Loucy (cell line): ENCODE results near the gene PACRG.

Source experiments
- H2AFZ ChIP-seq: fragments of 200-600 bp; sonication (generic); 2 replicates; pipeline ENCODE4 v1.6.0; 2016; ENCODE audit warnings: antibody characterized with exemption, mild to moderate bottlenecking, low read length, moderate library complexity
- H3F3A ChIP-seq: fragments of 200-600 bp; 2 replicates; pipeline ENCODE4 v1.6.0; 2016; ENCODE audit warnings: antibody characterized with exemption, low read depth, mild to moderate bottlenecking
- H3K27me3 ChIP-seq: fragments of 200-600 bp; sonication (generic); 2 replicates; pipeline ENCODE4 v1.6.1; 2014; ENCODE audit warnings: low read length, mild to moderate bottlenecking; ENCODE audit not compliant: insufficient read depth, poor library complexity, severe bottlenecking
- H3K36me3 ChIP-seq: fragments of 200-600 bp; sonication (generic); 2 replicates; pipeline ENCODE4 v1.6.1; 2016; ENCODE audit warnings: low read length; ENCODE audit not compliant: insufficient read depth
- H3K4me1 ChIP-seq: fragments of 200-600 bp; sonication (generic); 2 replicates; pipeline ENCODE4 v1.5.1; 2014; ENCODE audit warnings: low read length, mild to moderate bottlenecking; ENCODE audit not compliant: insufficient read depth, poor library complexity, severe bottlenecking
- H3K4me2 ChIP-seq: fragments of 200-600 bp; sonication (generic); 2 replicates; pipeline ENCODE4 v1.6.0; 2014; ENCODE audit warnings: antibody characterized with exemption, low read length, low read depth, mild to moderate bottlenecking; ENCODE audit not compliant: poor library complexity, severe bottlenecking
- H3K4me3 ChIP-seq: fragments of 200-600 bp; sonication (generic); 2 replicates; pipeline ENCODE4 v1.5.1; 2014; ENCODE audit warnings: low read length, mild to moderate bottlenecking, mixed read lengths; ENCODE audit not compliant: poor library complexity, severe bottlenecking
- H3K79me2 ChIP-seq: fragments of 200-600 bp; sonication (generic); 2 replicates; pipeline ENCODE4 v1.6.1; 2014; ENCODE audit warnings: low read length; ENCODE audit not compliant: insufficient read depth
- H3K9ac ChIP-seq: fragments of 200-600 bp; sonication (generic); 2 replicates; pipeline ENCODE4 v1.6.0; 2014; ENCODE audit warnings: mild to moderate bottlenecking, low read depth, low read length, moderate library complexity; ENCODE audit not compliant: poor library complexity, severe bottlenecking
- H3K9me2 ChIP-seq: fragments of 200-600 bp; sonication (generic); replicated peaks from 2 replicates; pipeline ENCODE4 v1.6.1; 2016; ENCODE audit warnings: low read depth, low read length, mixed read lengths
- H3K9me3 ChIP-seq: fragments of 200-600 bp; sonication (generic); 2 replicates; pipeline ENCODE4 v1.6.1; 2014; ENCODE audit warnings: mild to moderate bottlenecking, antibody characterized with exemption, low read length, low read depth; ENCODE audit not compliant: insufficient read depth
- H4K20me1 ChIP-seq: fragments of 200-600 bp; sonication (generic); 2 replicates; pipeline ENCODE4 v1.6.0; 2014; ENCODE audit warnings: antibody characterized with exemption, low read length, mild to moderate bottlenecking; ENCODE audit not compliant: insufficient read depth, poor library complexity, severe bottlenecking
- CTCF ChIP-seq: fragments of 200-600 bp; sonication (generic); conservative IDR thresholded peaks from 2 replicates; pipeline ENCODE4 v1.5.1; 2014; ENCODE audit warnings: mild to moderate bottlenecking, antibody characterized with exemption, low read length
- EZH2phosphoT487 ChIP-seq: fragments of 200-600 bp; IDR thresholded peaks from 2 replicates; pipeline ENCODE4 v1.6.1; 2018; ENCODE audit warnings: antibody characterized with exemption, mild to moderate bottlenecking, moderate library complexity, borderline replicate concordance

Gene PACRG

DNA sequence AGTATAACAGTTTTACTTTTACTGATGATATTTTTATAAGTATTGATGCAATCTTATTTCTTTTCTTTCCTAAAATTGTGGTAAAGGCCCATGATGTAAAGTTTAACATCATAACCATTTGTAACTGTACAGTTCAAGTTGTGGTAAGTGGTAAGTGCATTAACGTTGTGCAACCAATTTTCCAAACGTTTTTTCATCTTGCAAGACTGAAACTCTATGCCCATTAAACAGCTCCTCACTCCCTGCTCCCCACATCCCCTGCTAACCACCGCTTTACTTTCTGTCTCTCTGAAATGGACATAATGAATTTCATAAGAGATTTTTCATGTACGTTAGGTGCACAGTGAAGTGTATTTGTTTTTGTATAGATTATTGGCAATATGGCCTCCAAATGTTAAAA, 106.0 kb downstream of the PACRG start:
- Histone ChIP-seq H3K9me2 (no peaks in the 10 kb centered on the region), H3K4me1 (no peaks in the 10 kb centered on the region), H3K79me2 (no peaks in the 10 kb centered on the region), H3F3A (no peaks in the 10 kb centered on the region), H4K20me1 (no peaks in the 10 kb centered on the region), H3K9ac (no peak overlapping the region), H3K4me3 (no peak overlapping the region), H3K9me3 (no peaks in the 10 kb centered on the region), H2AFZ (no peak overlapping the region), H3K27me3 (no peaks in the 10 kb centered on the region), H3K36me3 (no peaks in the 10 kb centered on the region), H3K4me2 (no peak overlapping the region)
- TF ChIP-seq EZH2phosphoT487 (no peak), CTCF (no peak)

DNA sequence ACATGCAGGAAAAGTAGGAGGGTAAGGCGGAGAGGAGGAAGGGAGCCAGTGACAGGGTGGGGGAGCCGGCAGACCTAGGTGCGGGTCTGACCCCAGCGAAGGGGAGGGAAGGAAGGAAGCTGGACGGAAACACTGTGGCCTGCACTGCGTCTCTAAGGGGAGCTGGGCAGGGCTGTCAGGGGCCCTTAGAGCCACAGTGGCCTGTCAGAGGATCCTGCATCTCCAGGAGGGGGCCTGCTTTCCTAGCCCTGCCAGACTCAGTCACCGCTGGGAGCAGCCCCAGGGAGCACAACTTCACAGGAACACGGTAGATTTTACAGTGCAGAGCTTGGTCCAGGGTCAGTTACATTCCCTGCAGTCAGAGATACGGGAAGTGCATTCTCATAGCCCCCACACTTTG, 118.2 kb downstream of the PACRG start:
- no peak overlapping the region for H3K4me2 ChIP-seq
- no peaks in the 10 kb centered on the region for H3K36me3 ChIP-seq
- no peak overlapping the region for H3K9ac ChIP-seq
- no peaks in the 10 kb centered on the region for H3K9me3 ChIP-seq
- H2AFZ ChIP-seq, result no peak overlapping the region
- H3K4me1 ChIP-seq, result no peaks in the 10 kb centered on the region
- H4K20me1 ChIP-seq, result no peaks in the 10 kb centered on the region
- no peaks in the 10 kb centered on the region for H3K27me3 ChIP-seq
- H3K4me3 ChIP-seq, result no peak overlapping the region
- no peaks in the 10 kb centered on the region for H3K79me2 ChIP-seq
- no peaks in the 10 kb centered on the region for H3K9me2 ChIP-seq
- no peaks in the 10 kb centered on the region for H3F3A ChIP-seq
- TF ChIP-seq CTCF, result no peak
- TF ChIP-seq EZH2phosphoT487, result no peak

DNA sequence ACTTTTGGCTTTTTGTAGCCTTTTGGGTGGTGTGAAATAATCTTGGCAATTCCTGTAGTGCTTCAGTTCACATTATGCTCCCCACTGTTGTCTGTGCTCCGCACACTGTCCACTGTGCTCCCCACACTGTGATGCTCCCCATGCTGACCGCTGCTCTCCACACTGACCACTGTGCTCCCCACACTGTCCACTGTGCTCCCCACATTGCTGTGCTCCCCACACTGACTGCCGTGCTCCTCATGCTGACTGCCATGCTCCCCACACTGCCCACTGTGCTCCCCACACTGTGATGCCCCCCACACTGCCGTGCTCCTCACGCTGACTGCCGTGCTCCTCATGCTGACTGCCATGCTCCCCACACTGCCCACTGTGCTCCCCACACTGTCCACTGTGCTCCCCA, 118.9 kb downstream of the PACRG start:
- H3K4me2 ChIP-seq, result no peak overlapping the region
- no peak overlapping the region for H3K4me3 ChIP-seq
- no peaks in the 10 kb centered on the region for H3K9me3 ChIP-seq
- no peaks in the 10 kb centered on the region for H3K4me1 ChIP-seq
- H3K79me2 ChIP-seq, result no peaks in the 10 kb centered on the region
- no peaks in the 10 kb centered on the region for H3K36me3 ChIP-seq
- no peaks in the 10 kb centered on the region for H3F3A ChIP-seq
- no peak overlapping the region for H2AFZ ChIP-seq
- H4K20me1 ChIP-seq, result no peaks in the 10 kb centered on the region
- H3K9ac ChIP-seq, result no peak overlapping the region
- H3K9me2 ChIP-seq, result no peaks in the 10 kb centered on the region
- H3K27me3 ChIP-seq, result no peaks in the 10 kb centered on the region
- TF ChIP-seq EZH2phosphoT487, result no peak

DNA sequence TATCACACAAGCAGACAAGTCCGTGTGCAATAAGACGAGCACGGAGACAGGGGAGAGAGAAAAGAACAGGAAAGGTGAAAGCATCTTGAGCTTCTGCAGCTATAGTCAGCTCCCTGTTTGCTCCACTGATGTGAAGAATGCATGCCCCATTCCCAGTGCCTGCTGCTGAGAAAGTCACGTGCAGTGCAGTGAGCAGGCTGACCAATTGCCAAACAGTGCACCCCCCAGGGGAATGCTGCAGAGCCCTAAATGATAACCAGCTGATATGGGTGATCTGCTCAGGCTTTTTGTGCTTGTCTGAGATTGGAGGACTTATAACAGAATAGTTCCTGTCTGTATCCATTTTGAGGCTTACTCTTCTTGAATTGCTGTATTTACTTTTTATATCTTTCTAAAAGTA, 121.5 kb downstream of the PACRG start:
- H3K27me3 ChIP-seq, result no peaks in the 10 kb centered on the region
- H2AFZ ChIP-seq, result no peak overlapping the region
- H3K4me2 ChIP-seq, result no peak overlapping the region
- no peaks in the 10 kb centered on the region for H3K36me3 ChIP-seq
- H3K4me1 ChIP-seq, result no peaks in the 10 kb centered on the region
- no peak for TF ChIP-seq CTCF
- no peak for TF ChIP-seq EZH2phosphoT487
- no peak overlapping the region for H3K9ac ChIP-seq
- H3F3A ChIP-seq, result no peaks in the 10 kb centered on the region
- no peaks in the 10 kb centered on the region for H4K20me1 ChIP-seq
- H3K79me2 ChIP-seq, result no peaks in the 10 kb centered on the region
- no peaks in the 10 kb centered on the region for H3K9me3 ChIP-seq
- H3K4me3 ChIP-seq, result no peak overlapping the region
- no peaks in the 10 kb centered on the region for H3K9me2 ChIP-seq
